Measurements from ENCODE around the gene TNFAIP8. TPM values are rescaled to one million over a fixed set of nuclear protein-coding genes. Genes with fewer than 3 reads are reported as not detected.

TNFAIP8 gene
- total and polyA plus RNA-seq, 11 donors: 3.6 to 30.8 (median 12.6) TPM

DNA sequence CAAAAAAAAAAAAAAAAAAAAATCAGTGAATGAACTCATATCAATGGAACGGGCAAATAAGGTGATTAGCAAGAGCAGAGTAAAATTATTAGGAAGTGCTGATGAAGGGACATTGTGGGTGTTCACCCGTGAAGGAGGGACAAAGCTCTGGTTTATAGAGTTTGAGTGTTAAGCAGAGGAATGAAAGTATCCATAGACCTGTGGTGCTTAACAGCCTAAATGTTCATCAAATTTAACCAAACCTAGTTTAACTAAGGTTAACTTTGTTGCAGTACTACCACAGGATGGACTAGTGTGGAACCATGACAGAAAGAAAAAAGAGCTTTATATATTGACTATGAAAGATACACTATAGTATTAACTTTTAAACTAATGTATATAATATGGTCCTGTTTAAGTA is 44.1 kb upstream of the TNFAIP8 start:
- Histone ChIP-seq H3K4me1 (peaks cover 0 to 85% (median 5%) of the 10 kb centered on the region in 12 donors), H3K27ac (peak overlapping the region in 1 of 12 donors; percentile 5), H3K36me3 (no peaks in the 10 kb centered on the region), H3K4me3 (no peak overlapping the region), H3K27me3 (no peaks in the 10 kb centered on the region), H3K9me3 (no peaks in the 10 kb centered on the region)
- ATAC-seq: no peak
- no peak for TF ChIP-seq POLR2A (IDR thresholded peaks at IDR 0.05)
- TF ChIP-seq, protein P1, sequence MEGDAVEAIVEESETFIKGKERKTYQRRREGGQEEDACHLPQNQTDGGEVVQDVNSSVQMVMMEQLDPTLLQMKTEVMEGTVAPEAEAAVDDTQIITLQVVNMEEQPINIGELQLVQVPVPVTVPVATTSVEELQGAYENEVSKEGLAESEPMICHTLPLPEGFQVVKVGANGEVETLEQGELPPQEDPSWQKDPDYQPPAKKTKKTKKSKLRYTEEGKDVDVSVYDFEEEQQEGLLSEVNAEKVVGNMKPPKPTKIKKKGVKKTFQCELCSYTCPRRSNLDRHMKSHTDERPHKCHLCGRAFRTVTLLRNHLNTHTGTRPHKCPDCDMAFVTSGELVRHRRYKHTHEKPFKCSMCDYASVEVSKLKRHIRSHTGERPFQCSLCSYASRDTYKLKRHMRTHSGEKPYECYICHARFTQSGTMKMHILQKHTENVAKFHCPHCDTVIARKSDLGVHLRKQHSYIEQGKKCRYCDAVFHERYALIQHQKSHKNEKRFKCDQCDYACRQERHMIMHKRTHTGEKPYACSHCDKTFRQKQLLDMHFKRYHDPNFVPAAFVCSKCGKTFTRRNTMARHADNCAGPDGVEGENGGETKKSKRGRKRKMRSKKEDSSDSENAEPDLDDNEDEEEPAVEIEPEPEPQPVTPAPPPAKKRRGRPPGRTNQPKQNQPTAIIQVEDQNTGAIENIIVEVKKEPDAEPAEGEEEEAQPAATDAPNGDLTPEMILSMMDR (IDR thresholded peaks at IDR 0.05): no peak
- no peak for DNase-seq
- intact Hi-C loops (cut with DNase I): no loop called here
- 90 to 98% (median 91%) methylated on average over 2 of the region's 2 CpGs for WGBS, 4 donors

DNA sequence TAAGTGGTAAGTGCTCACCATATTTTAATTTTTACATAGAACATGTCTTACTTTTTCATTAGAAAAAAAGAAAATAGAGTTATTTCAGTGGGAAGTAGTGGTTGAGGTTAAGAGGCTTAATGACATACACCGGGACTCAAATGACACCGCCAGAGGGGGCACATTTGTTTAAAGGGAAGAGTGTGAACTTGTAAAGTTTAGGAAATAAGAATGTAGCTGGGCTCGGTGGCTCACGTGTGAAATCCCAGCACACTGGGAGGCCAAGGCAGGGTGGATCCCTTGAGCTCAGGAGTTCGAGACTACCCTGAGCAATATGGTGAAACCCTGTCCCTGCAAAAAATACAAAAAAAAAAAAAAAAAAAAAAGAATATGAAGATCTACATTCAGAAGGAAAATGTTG is 43.4 kb upstream of the TNFAIP8 start:
- 92 to 96% (median 93%) methylated on average over 5 of the region's 5 CpGs for WGBS, 4 donors
- DNase-seq (no peak), ATAC-seq (no peak)
- TF ChIP-seq POLR2A (IDR thresholded peaks at IDR 0.05): no peak
- TF ChIP-seq, protein P1 (IDR thresholded peaks at IDR 0.05): no peak
- intact Hi-C loops (cut with DNase I): no loop called here
- no peaks in the 10 kb centered on the region for H3K36me3 ChIP-seq
- H3K4me1 ChIP-seq: peaks cover 0 to 85% (median 5%) of the 10 kb centered on the region in 12 donors
- H3K27ac ChIP-seq: peak overlapping the region in 1 of 12 donors; percentile 5
- H3K9me3 ChIP-seq: no peaks in the 10 kb centered on the region
- H3K27me3 ChIP-seq: no peaks in the 10 kb centered on the region
- no peak overlapping the region for H3K4me3 ChIP-seq

DNA sequence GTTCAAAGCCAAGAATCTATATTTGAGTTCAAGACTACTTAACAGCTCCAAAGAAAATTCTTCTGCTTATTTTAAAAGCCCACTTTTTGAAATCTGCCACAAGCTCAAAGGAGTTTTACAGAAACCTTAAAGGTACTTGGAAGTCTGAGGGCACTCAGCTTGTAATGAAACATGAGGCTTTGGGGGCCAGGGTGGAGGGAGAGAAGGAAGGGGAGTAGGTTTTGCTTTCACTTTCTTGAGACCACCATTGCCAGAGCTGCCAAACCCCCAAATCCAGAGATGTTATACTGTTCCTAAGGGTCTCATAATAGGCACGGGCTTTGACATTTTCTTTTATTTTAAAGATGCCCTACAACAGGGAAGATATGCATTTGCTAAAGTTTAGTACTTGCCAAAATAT is 42.6 kb upstream of the TNFAIP8 start:
- 88 to 100% (median 95%) methylated on average over 1 of the region's 1 CpG for WGBS, 4 donors
- no peaks in the 10 kb centered on the region for H3K36me3 ChIP-seq
- intact Hi-C loops (cut with DNase I): no loop called here
- H3K4me1 ChIP-seq: peaks cover 0 to 84% (median 0%) of the 10 kb centered on the region in 12 donors
- H3K27ac ChIP-seq: peak overlapping the region in 1 of 12 donors; percentile 25
- no peak for ATAC-seq
- H3K27me3 ChIP-seq: no peaks in the 10 kb centered on the region
- no peaks in the 10 kb centered on the region for H3K9me3 ChIP-seq
- H3K4me3 ChIP-seq: no peak overlapping the region
- no peak for TF ChIP-seq POLR2A (IDR thresholded peaks at IDR 0.05)
- TF ChIP-seq, protein P1 (IDR thresholded peaks at IDR 0.05): no peak
- no peak for DNase-seq

DNA sequence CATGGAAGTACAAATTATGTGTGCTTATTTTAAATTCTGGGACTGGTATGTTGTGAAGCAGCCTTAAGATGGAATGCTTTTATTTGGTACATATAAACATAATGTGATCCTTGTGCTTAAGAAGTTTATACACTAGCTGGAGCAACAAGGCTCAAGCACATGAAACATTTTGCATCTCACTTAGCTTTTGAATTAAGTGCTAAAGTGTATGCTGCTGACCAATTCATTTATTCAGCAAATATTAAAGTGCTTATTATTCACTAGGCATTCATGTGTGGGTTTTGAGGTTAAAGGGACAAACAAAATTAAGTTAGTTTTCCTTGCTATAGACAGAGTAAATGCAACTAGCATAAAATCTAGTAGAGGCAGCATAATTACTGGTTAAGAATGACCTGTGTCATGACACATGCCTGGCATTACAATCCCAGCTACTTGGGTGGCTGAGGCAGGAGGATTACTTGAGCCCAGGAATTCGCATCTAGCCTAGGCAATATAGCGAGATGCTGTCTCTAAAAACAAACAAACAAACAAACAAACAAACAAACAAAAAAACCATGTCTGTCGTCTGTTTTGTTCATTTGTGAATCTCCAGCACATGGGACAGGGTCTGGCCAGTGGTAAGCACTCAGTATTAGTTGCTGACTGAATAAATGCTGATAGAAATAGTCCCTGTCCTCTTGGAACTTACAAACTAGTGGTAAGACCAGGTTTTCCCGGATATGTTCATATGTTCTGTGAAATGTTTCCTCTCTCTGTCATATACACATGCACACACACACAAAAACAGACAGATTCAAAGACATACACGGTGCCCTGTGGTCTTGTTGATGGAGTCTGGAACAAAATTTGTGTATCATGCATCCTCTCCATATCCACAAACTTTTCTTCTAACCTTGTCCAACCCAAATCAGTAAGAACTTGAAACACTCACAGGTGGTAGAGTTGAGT is 41.9 kb upstream of the TNFAIP8 start:
- Histone ChIP-seq H3K4me1 (peaks cover 0 to 84% (median 0%) of the 10 kb centered on the region in 12 donors), H3K9me3 (no peaks in the 10 kb centered on the region), H3K4me3 (no peak overlapping the region), H3K27me3 (no peaks in the 10 kb centered on the region), H3K27ac (peak overlapping the region in 1 of 12 donors; percentile 54), H3K36me3 (no peaks in the 10 kb centered on the region)
- no peak for TF ChIP-seq POLR2A (IDR thresholded peaks at IDR 0.05)
- TF ChIP-seq, protein P1 (IDR thresholded peaks at IDR 0.05): no peak
- ATAC-seq (no peak), DNase-seq (no peak)
- 70 to 87% (median 85%) methylated on average over 5 of the region's 5 CpGs for WGBS, 4 donors
- intact Hi-C loops (cut with DNase I): loop anchor here in 2 of 10 donors (2.0 kb wide), 1 partner anchor 99 kb away; no protein-coding TSS in a partner anchor

Data from heart left ventricle (tissue), 16 donors.